HepG2 (cell line): ENCODE results near the gene RAMP3. TPM values are rescaled to one million over a fixed set of nuclear protein-coding genes. Genes with fewer than 3 reads are reported as not detected.

Experiments
- ATAC-seq: fragments of 200-7000 bp; cut with Tn5 transposase; 3 replicates; pipeline ENCODE4 v1.9.1; 2020; ENCODE audit warnings: mild to moderate bottlenecking, moderate library complexity
- BruUV-seq: library from RNA; stranded (reverse); fragments of 400-500 nt; replicated peaks from 2 replicates; lab custom pipeline; 2021; lab: Mats Ljungman, UMichigan
- CTCF ChIA-PET: fragments of 300-600 bp; formaldehyde crosslinking; extraction: SDS; loops from one replicate; lab custom pipeline; 2021; ENCODE audit warnings: low total read pairs, inconsistent platforms, low intra/inter-chr PET ratio; lab: Yijun Ruan, JAX
- POLR2A ChIA-PET: fragments of 350-600 bp; sonication (Branson Sonifier 250); formaldehyde crosslinking; loops from one replicate; lab custom pipeline; 2020; ENCODE audit warnings: antibody characterized with exemption, inconsistent platforms; lab: Yijun Ruan, JAX
- DNase-seq: peaks from one replicate; pipeline ENCODE4 v3.0.0-alpha.2; 2015; ENCODE audit warnings: low spot score
- FAIRE-seq: peaks from 3 replicates; lab custom pipeline; 2011; peaks lifted over from hg19 to GRCh38; lab: Jason Lieb, UNC
- H2AFZ ChIP-seq: one replicate; pipeline ENCODE4 v1.6.1; 2011; ENCODE audit warnings: low read length, inconsistent platforms
- H3K27ac ChIP-seq: fragments of 300-600 bp; 3 replicates; pipeline ENCODE4 v1.8.0; 2011; ENCODE audit warnings: mixed run types, mild to moderate bottlenecking, mixed read lengths, low read length, inconsistent platforms; ENCODE audit not compliant: insufficient read depth; ENCODE audit errors: extremely low read length
- H3K27me3 ChIP-seq, 2 experiments: fragments of 200-600 bp in 1 of 2; 2 replicates in 1 of 2; 3 replicates in 1 of 2; pipeline versions ENCODE4 v1.6.0 to v1.8.0; 2011; ENCODE audit warnings: low read length in 2 of 2, mild to moderate bottlenecking in 2 of 2, moderate library complexity in 2 of 2, inconsistent platforms in 1 of 2; ENCODE audit not compliant: insufficient read depth in 2 of 2, control insufficient read depth in 1 of 2
- H3K36me3 ChIP-seq, 2 experiments: fragments of 200-600 bp in 1 of 2; replicated peaks in 1 of 2; 2 replicates in 1 of 2; 3 replicates in 1 of 2; pipeline versions ENCODE4 v1.5.1 to v1.8.0; 2011; ENCODE audit warnings: low read length in 2 of 2, inconsistent platforms in 1 of 2; ENCODE audit not compliant: insufficient read depth in 2 of 2, control insufficient read depth in 1 of 2
- H3K4me1 ChIP-seq: 2 replicates; pipeline ENCODE4 v1.5.1; 2012; ENCODE audit warnings: low read length, inconsistent platforms; ENCODE audit not compliant: insufficient read depth
- H3K4me2 ChIP-seq: 2 replicates; pipeline ENCODE4 v1.6.0; 2011; ENCODE audit warnings: low read depth, low read length, inconsistent platforms
- H3K4me3 ChIP-seq, 3 experiments: fragments of 200-600 bp in 1 of 3; sonication (generic), shearing (Covaris generic) in 1 of 3; replicated peaks in 1 of 3; 2 replicates each; pipeline ENCODE4 v1.5.1; 2011 to 2016; ENCODE audit warnings: low read length in 3 of 3, inconsistent platforms in 2 of 3, low read depth in 2 of 3, mild to moderate bottlenecking in 2 of 3, control low read depth in 1 of 3, mixed read lengths in 1 of 3; ENCODE audit not compliant: insufficient read depth in 1 of 3
- H3K79me2 ChIP-seq: one replicate; pipeline ENCODE4 v1.6.1; 2011; ENCODE audit warnings: low read length, inconsistent platforms; ENCODE audit not compliant: insufficient read depth
- H3K9ac ChIP-seq: 2 replicates; pipeline ENCODE4 v1.6.0; 2011; ENCODE audit warnings: mild to moderate bottlenecking, low read depth, low read length, inconsistent platforms; ENCODE audit not compliant: insufficient read depth
- H3K9me3 ChIP-seq: 2 replicates; pipeline ENCODE4 v1.5.1; 2012; ENCODE audit warnings: mild to moderate bottlenecking, low read length
- H4K20me1 ChIP-seq: 2 replicates; pipeline ENCODE4 v1.6.0; 2011; ENCODE audit warnings: inconsistent platforms, mild to moderate bottlenecking, low read length, moderate library complexity; ENCODE audit not compliant: insufficient read depth
- ATAD3A ChIP-seq: sonication (generic); formaldehyde crosslinking; IDR thresholded peaks from 2 replicates; pipeline ENCODE4 v1.4.0; 2020; ENCODE audit warnings: missing genetic modification reagents
- DZIP1 ChIP-seq: sonication (generic); formaldehyde crosslinking; IDR thresholded peaks from 2 replicates; pipeline ENCODE4 v1.5.0; 2020; ENCODE audit warnings: mild to moderate bottlenecking, missing genetic modification reagents
- FOXO1 ChIP-seq: sonication (generic); formaldehyde crosslinking; IDR thresholded peaks from 2 replicates; pipeline ENCODE4 v1.4.0; 2020; ENCODE audit warnings: missing genetic modification reagents
- NCOA1 ChIP-seq: sonication (generic); formaldehyde crosslinking; IDR thresholded peaks from 2 replicates; pipeline ENCODE4 v1.9.0; 2021; ENCODE audit warnings: missing genetic modification reagents
- NFRKB ChIP-seq: fragments of 450-650 bp; IDR thresholded peaks from 2 replicates; pipeline ENCODE4 v1.6.1; 2017
- SKIL ChIP-seq: sonication (generic); formaldehyde crosslinking; IDR thresholded peaks from 2 replicates; pipeline ENCODE4 v1.8.0; 2022; ENCODE audit warnings: missing genetic modification reagents, mild to moderate bottlenecking, moderate library complexity, borderline replicate concordance
- SNAI1 ChIP-seq: sonication (generic); formaldehyde crosslinking; IDR thresholded peaks from 2 replicates; pipeline ENCODE4 v1.5.0; 2020; ENCODE audit warnings: mild to moderate bottlenecking, missing genetic modification reagents, borderline replicate concordance
- TEF ChIP-seq: sonication (generic); formaldehyde crosslinking; IDR thresholded peaks from 2 replicates; pipeline ENCODE4 v1.5.0; 2020; ENCODE audit warnings: missing genetic modification reagents
- TP53 ChIP-seq: sonication (generic); formaldehyde crosslinking; conservative IDR thresholded peaks from 2 replicates; pipeline ENCODE4 v1.4.0; 2020; ENCODE audit warnings: missing genetic modification reagents
- TSC22D2 ChIP-seq: sonication (generic); formaldehyde crosslinking; IDR thresholded peaks from 2 replicates; pipeline ENCODE4 v1.5.1; 2020; ENCODE audit warnings: missing genetic modification reagents, mild to moderate bottlenecking, borderline replicate concordance
- XBP1 ChIP-seq: sonication (generic); formaldehyde crosslinking; IDR thresholded peaks from 2 replicates; pipeline ENCODE4 v1.5.0; 2020; ENCODE audit warnings: missing genetic modification reagents
- ZNF253 ChIP-seq: sonication (generic); formaldehyde crosslinking; IDR thresholded peaks from 2 replicates; pipeline ENCODE4 v1.8.0; 2022; ENCODE audit warnings: mild to moderate bottlenecking, missing genetic modification reagents, borderline replicate concordance
- ZNF574 ChIP-seq: sonication (generic); formaldehyde crosslinking; IDR thresholded peaks from 2 replicates; pipeline ENCODE4 v1.4.0; 2020; ENCODE audit warnings: missing genetic modification reagents
- ZNF598 ChIP-seq: sonication (generic); formaldehyde crosslinking; IDR thresholded peaks from 2 replicates; pipeline ENCODE4 v1.5.1; 2020; ENCODE audit warnings: mild to moderate bottlenecking, missing genetic modification reagents, borderline replicate concordance
- ZNF891 ChIP-seq: sonication (generic); formaldehyde crosslinking; IDR thresholded peaks from 2 replicates; pipeline ENCODE4 v1.5.0; 2020; ENCODE audit warnings: mild to moderate bottlenecking, missing genetic modification reagents
- ZSCAN21 ChIP-seq: sonication (generic); formaldehyde crosslinking; IDR thresholded peaks from 2 replicates; pipeline ENCODE4 v1.8.0; 2022; ENCODE audit warnings: mild to moderate bottlenecking, missing genetic modification reagents, moderate library complexity, borderline replicate concordance
- WGBS: methylation state at CpG from one replicate; pipeline ENCODE4 v1.1.6; 2017; ENCODE audit warnings: low lambda C conversion rate; 5-methylcytosine and 5-hydroxymethylcytosine counted together
- in situ Hi-C: cut with HindIII; loops from 2 replicates; pipeline ENCODE4 v1.10.0; 2017; ENCODE audit warnings: low pct_unique_long_range_greater_than_20kb; ENCODE audit not compliant: extremely low pct_ligation_motif_present
- intact Hi-C: fragments of 100-400 bp; cut with micrococcal nuclease; formaldehyde crosslinking; loops from one replicate; pipeline ENCODE4 v1.10.0; 2022; ENCODE audit not compliant: unreplicated experiment
- polyA plus RNA-seq, 8 experiments: library from polyadenylated mRNA; depleted of rRNA in 3 of 8; stranded (reverse) in 7 of 8; unstranded in 1 of 8; fragments of >200 nt; fragmentation: Illumina TruSeq in 4 of 8; extraction: Trizol in 4 of 8; gene quantifications; 2 replicates each; pipeline versions ENCODE4 v1.2.1 to v1.2.3, GENCODE V29; 2011 to 2016; ENCODE audit warnings: low read depth in 4 of 8, missing spikeins in 1 of 8, mixed read lengths in 1 of 8; ENCODE audit not compliant: insufficient read depth in 1 of 8
- total RNA-seq, 5 experiments: library from RNA; depleted of rRNA; stranded (reverse); fragments of >200 nt; fragmentation: Illumina TruSeq; extraction: Trizol; gene quantifications; 2 replicates each; pipeline ENCODE4 v1.2.3, GENCODE V29; 2016; ENCODE audit warnings: low read depth in 1 of 5

Gene RAMP3
- total and polyA plus RNA-seq, 2 of the 13 experiments (the other 11 are each of a cell fraction or from before 2014, with no cell fraction given) = not detected

- DNase-seq (no peak), FAIRE-seq (no peak), ATAC-seq (no peak)
- Histone ChIP-seq H4K20me1 (no peaks in the 10 kb centered on the region), H2AFZ (no peak overlapping the region), H3K79me2 (no peaks in the 10 kb centered on the region), H3K4me2 (no peak overlapping the region), H3K9me3 (no peaks in the 10 kb centered on the region), H3K4me3 (no peak overlapping the region), H3K36me3 (no peaks in the 10 kb centered on the region), H3K27ac (no peak overlapping the region), H3K9ac (no peak overlapping the region), H3K4me1 (no peaks in the 10 kb centered on the region), H3K27me3 (peaks cover 2 to 43% of the 10 kb centered on the region in 2 experiments; a peak in 4 of 5 replicates)
- POLR2A ChIA-PET = no interaction called here
- in situ Hi-C loops (no loop called here), intact Hi-C loops (no loop called here)
- CTCF ChIA-PET = no interaction called here
- WGBS = 3% methylated on average over 11 of the region's 11 CpGs
- no TSS peak for BruUV-seq
- TF ChIP-seq XBP1 (CRISPR knock-in tag) (no peak), FOXO1 (no peak), ZNF891 (CRISPR knock-in tag) (no peak), ZNF598 (CRISPR knock-in tag) (no peak), SKIL (CRISPR knock-in tag) (no peak), TP53 (CRISPR knock-in tag) (no peak), ZNF574 (CRISPR knock-in tag) (no peak), ATAD3A (CRISPR knock-in tag) (no peak), NFRKB (no peak), DZIP1 (CRISPR knock-in tag) (no peak), TEF (no peak), ZNF253 (CRISPR knock-in tag) (no peak), TSC22D2 (CRISPR knock-in tag) (no peak), ZSCAN21 (CRISPR knock-in tag) (no peak), SNAI1 (CRISPR knock-in tag) (no peak), NCOA1 (CRISPR knock-in tag) (no peak)
Measured at GRCh38 chr7:45192621-45193041, 35.0 kb downstream of the RAMP3 start.
